Common myeloid progenitor, CD34-positive (primary cell): ENCODE data around the gene H1-8. TPM values are rescaled to one million over a fixed set of nuclear protein-coding genes. Genes with fewer than 3 reads are reported as not detected.
"Not testable (repeated sequence)": the region's sequence is repeated elsewhere in the genome, so short reads cannot be mapped to it uniquely, and the experiment has no call there.

ENCODE experiments used
- CTCF ChIA-PET: fragments of 350-600 bp; sonication (Branson Sonifier 250); formaldehyde crosslinking; loops from one replicate; lab custom pipeline; 2021; ENCODE audit warnings: antibody characterized with exemption; lab: Charles Lee
- POLR2A ChIA-PET: fragments of 350-600 bp; sonication (Branson Sonifier 250); formaldehyde crosslinking; loops from one replicate; lab custom pipeline; 2021; ENCODE audit warnings: antibody characterized with exemption; lab: Charles Lee
- DNase-seq, 3 donors: peaks; one replicate each; pipeline versions ENCODE4 v3.0.0 to v3.0.0-alpha.2; 2013
- H3K27ac ChIP-seq, 2 experiments: 1 replicate in 1 of 2; 2 replicates in 1 of 2; pipeline ENCODE4 v1.7.0; 2013; ENCODE audit warnings: inconsistent platforms in 2 of 2, low read length in 2 of 2, mild to moderate bottlenecking in 2 of 2, low read depth in 1 of 2, moderate library complexity in 1 of 2; ENCODE audit not compliant: severe bottlenecking in 2 of 2, insufficient read depth in 1 of 2, poor library complexity in 1 of 2
- H3K27me3 ChIP-seq, 5 experiments: replicated peaks in 2 of 5; 1 replicate in 3 of 5; 2 replicates in 2 of 5; pipeline versions ENCODE4 v1.6.1 to v1.7.0; 2013; ENCODE audit warnings: low read length in 4 of 5, mild to moderate bottlenecking in 2 of 5, moderate library complexity in 2 of 5, inconsistent platforms in 1 of 5; ENCODE audit not compliant: insufficient read depth in 5 of 5, control insufficient read depth in 4 of 5
- H3K36me3 ChIP-seq, 4 experiments: 1 replicate in 2 of 4; 2 replicates in 2 of 4; pipeline versions ENCODE4 v1.6.1 to v1.7.0; 2013; ENCODE audit warnings: low read length in 3 of 4, control low read depth in 1 of 4, mild to moderate bottlenecking in 1 of 4; ENCODE audit not compliant: control insufficient read depth in 4 of 4, insufficient read depth in 4 of 4
- H3K4me1 ChIP-seq, 4 experiments: 1 replicate in 3 of 4; 2 replicates in 1 of 4; pipeline versions ENCODE4 v1.6.1 to v1.7.1; 2013; ENCODE audit warnings: low read length in 3 of 4, mild to moderate bottlenecking in 3 of 4, control low read depth in 1 of 4, inconsistent platforms in 1 of 4, moderate library complexity in 1 of 4; ENCODE audit not compliant: control insufficient read depth in 4 of 4, insufficient read depth in 4 of 4; ENCODE audit errors: control extremely low read depth in 1 of 4
- H3K4me3 ChIP-seq, 7 experiments: 1 replicate in 4 of 7; 2 replicates in 3 of 7; pipeline versions ENCODE4 v1.5.1 to v1.7.0; 2013; ENCODE audit warnings: mild to moderate bottlenecking in 7 of 7, low read length in 6 of 7, moderate library complexity in 6 of 7, inconsistent platforms in 2 of 7, low read depth in 2 of 7, control low read depth in 1 of 7; ENCODE audit not compliant: insufficient read depth in 4 of 7, control insufficient read depth in 1 of 7; ENCODE audit errors: extremely low read depth in 1 of 7
- H3K9me3 ChIP-seq, 5 experiments: 1 replicate in 4 of 5; 2 replicates in 1 of 5; pipeline versions ENCODE4 v1.6.1 to v1.7.1; 2013; ENCODE audit warnings: low read length in 4 of 5, mild to moderate bottlenecking in 2 of 5, inconsistent platforms in 1 of 5, low read depth in 1 of 5, moderate library complexity in 1 of 5; ENCODE audit not compliant: control insufficient read depth in 4 of 5, insufficient read depth in 2 of 5; ENCODE audit errors: control extremely low read depth in 1 of 5
- WGBS: methylation state at CpG from one replicate; pipeline ENCODE4 v1.1.5; 2013; ENCODE audit not compliant: insufficient coverage; 5-methylcytosine and 5-hydroxymethylcytosine counted together
- polyA plus RNA-seq: library from polyadenylated mRNA; unstranded; fragments of 120-200 nt; gene quantifications from one replicate; pipeline ENCODE4 v1.2.1, GENCODE V29; 2013

H1-8 gene
- not detected for polyA plus RNA-seq

- POLR2A ChIA-PET: no interaction called here
- H3K36me3 ChIP-seq: no peaks in the 10 kb centered on the region
- no peaks in the 10 kb centered on the region for H3K9me3 ChIP-seq
- no peak within 1 kb of the TSS for H3K27ac ChIP-seq
- H3K4me1 ChIP-seq: peaks cover 0 to 4% (median under 1%) of the 10 kb centered on the region in 4 experiments
- H3K27me3 ChIP-seq: no peaks in the 10 kb centered on the region
- 95% methylated on average over 10 of the region's 16 CpGs for WGBS
- no peak for DNase-seq
- CTCF ChIA-PET: interaction anchor here (1.4 kb wide), 1 partner anchor 10 kb away, joined by 3 read pairs; no protein-coding TSS in a partner anchor
- H3K4me3 ChIP-seq: no peak within 1 kb of the TSS
Observed at GRCh38 chr3:129543156-129543790, at the start of gene H1-8. Gene H1-8, plus strand, starts transcription at chr3:129543175. Its CDS starts 44 bp downstream, at chr3:129543219.

- ChIA-PET CTCF (interaction anchor here (0.8 to 3.1 kb wide), 12 partner anchors 11 to 441 kb away, joined by 3 to 7 read pairs (median 4); no protein-coding TSS in a partner anchor), POLR2A (no interaction called here)
- Histone ChIP-seq H3K9me3 (no peaks in the 10 kb centered on the region), H3K36me3 (peaks cover 0 to 42% (median 19%) of the 10 kb centered on the region in 4 experiments), H3K4me3 (no peak overlapping the region), H3K27me3 (no peaks in the 10 kb centered on the region), H3K4me1 (peaks cover 0 to 9% (median 4%) of the 10 kb centered on the region in 4 experiments), H3K27ac (no peak overlapping the region)
- DNase-seq: no peak
- WGBS: 91% methylated on average over 4 of the region's 4 CpGs
Observed at GRCh38 chr3:129493206-129493605, 49.8 kb upstream of the H1-8 start.

- not testable (repeated sequence) for H3K4me1 ChIP-seq, H3K27me3 ChIP-seq, H3K27ac ChIP-seq, H3K9me3 ChIP-seq, DNase-seq, H3K4me3 ChIP-seq
- peaks cover 0 to 39% (median 18%) of the 10 kb centered on the region in 4 experiments for H3K36me3 ChIP-seq
- 94% methylated on average over 3 of the region's 5 CpGs for WGBS
- ChIA-PET POLR2A (interaction anchor here (0.6 kb wide), 1 partner anchor 23 kb away, joined by 3 read pairs; no protein-coding TSS in a partner anchor), CTCF (interaction anchor here (1.7 to 3.1 kb wide), 2 partner anchors 12 to 330 kb away, joined by 4 to 7 read pairs; no protein-coding TSS in a partner anchor)
Observed at GRCh38 chr3:129494499-129494898, 48.5 kb upstream of the H1-8 start.

- DNase-seq, H3K9me3 ChIP-seq, H3K4me3 ChIP-seq, H3K4me1 ChIP-seq, H3K27ac ChIP-seq, POLR2A ChIA-PET, CTCF ChIA-PET, H3K27me3 ChIP-seq: not testable (repeated sequence)
- WGBS: 92% methylated on average over 6 of the region's 10 CpGs
- H3K36me3 ChIP-seq: peaks cover 2 to 43% (median 21%) of the 10 kb centered on the region in 4 experiments
Observed at GRCh38 chr3:129495006-129495639, 47.9 kb upstream of the H1-8 start.

GRCh38 chr3:129497876-129498275 is 45.1 kb upstream of the H1-8 start:
- H3K9me3 ChIP-seq, H3K27ac ChIP-seq, POLR2A ChIA-PET, H3K4me1 ChIP-seq, H3K27me3 ChIP-seq, DNase-seq, H3K4me3 ChIP-seq, CTCF ChIA-PET: not testable (repeated sequence)
- H3K36me3 ChIP-seq: peaks cover 8 to 53% (median 31%) of the 10 kb centered on the region in 4 experiments
- 100% methylated on average over 1 of the region's 2 CpGs for WGBS

- POLR2A ChIA-PET, DNase-seq, H3K9me3 ChIP-seq, H3K4me1 ChIP-seq, H3K27ac ChIP-seq, H3K4me3 ChIP-seq, H3K27me3 ChIP-seq, CTCF ChIA-PET: not testable (repeated sequence)
- 100% methylated on average over 1 of the region's 8 CpGs for WGBS
- peaks cover 8 to 51% (median 29%) of the 10 kb centered on the region in 4 experiments for H3K36me3 ChIP-seq
Observed at GRCh38 chr3:129498603-129499488, 44.1 kb upstream of the H1-8 start.
